NT2/D1 (cell line): ENCODE measurements around the gene HERC3.
A peak's percentile ranks its signal among the peaks of the same experiment; 100 is the strongest.

Experiments
- DNase-seq: peaks from one replicate; pipeline ENCODE4 v3.0.0-alpha.2; 2011; ENCODE audit warnings: low read depth, low spot score
- H3K27me3 ChIP-seq: 2 replicates; pipeline ENCODE4 v1.6.0; 2011; ENCODE audit warnings: mild to moderate bottlenecking; ENCODE audit not compliant: insufficient read length, insufficient read depth
- H3K36me3 ChIP-seq: 2 replicates; pipeline ENCODE4 v1.6.1; 2011; ENCODE audit warnings: mild to moderate bottlenecking, low read length, mixed read lengths; ENCODE audit not compliant: insufficient read depth, insufficient read length
- H3K4me1 ChIP-seq: 2 replicates; pipeline ENCODE4 v1.5.1; 2011; ENCODE audit not compliant: insufficient read depth, insufficient read length
- H3K4me3 ChIP-seq: 2 replicates; pipeline ENCODE4 v1.5.1; 2011; ENCODE audit warnings: low read depth; ENCODE audit not compliant: insufficient read length
- H3K9ac ChIP-seq: 2 replicates; pipeline ENCODE4 v1.6.0; 2011; ENCODE audit warnings: low read depth; ENCODE audit not compliant: insufficient read length
- H3K9me3 ChIP-seq: 2 replicates; pipeline ENCODE4 v1.5.1; 2011; ENCODE audit warnings: mild to moderate bottlenecking, low read length; ENCODE audit not compliant: insufficient read depth
- SUZ12 ChIP-seq: IDR thresholded peaks from 2 replicates; pipeline ENCODE4 v1.6.1; 2011; ENCODE audit not compliant: insufficient read length, insufficient read depth; ENCODE audit errors: extremely low read depth
- YY1 ChIP-seq: IDR thresholded peaks from 2 replicates; pipeline ENCODE4 v1.6.1; 2011; ENCODE audit not compliant: insufficient read length, insufficient read depth
- ZNF274 ChIP-seq: IDR thresholded peaks from 2 replicates; pipeline ENCODE4 v1.6.1; 2011; ENCODE audit warnings: mild to moderate bottlenecking, low read depth, low read length

The HERC3 gene

DNA sequence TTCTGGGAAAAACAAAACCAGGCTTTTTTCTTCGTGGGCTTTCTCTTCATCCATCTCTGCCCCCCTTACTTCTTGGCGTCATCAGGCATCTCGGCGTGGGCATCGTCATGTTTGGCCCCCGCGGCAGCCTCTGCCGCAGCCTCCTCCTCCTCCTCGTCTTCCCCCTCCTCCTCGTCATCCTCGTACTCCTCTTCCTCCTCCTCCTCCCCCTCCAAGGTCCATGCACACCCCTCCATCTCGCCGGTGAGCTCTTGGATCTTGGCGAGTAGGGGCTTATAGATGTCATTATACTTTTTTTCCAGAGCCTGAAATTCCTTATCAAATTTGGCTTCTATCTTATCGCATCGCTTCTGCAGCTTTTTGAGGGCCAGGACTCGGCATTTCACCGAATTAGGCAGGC, 104.9 kb downstream of the HERC3 start:
- H3K4me3 ChIP-seq = peak overlapping the region; percentile 77
- no peak for TF ChIP-seq YY1
- TF ChIP-seq SUZ12 = no peak
- no peak for TF ChIP-seq ZNF274
- H3K27me3 ChIP-seq = peaks cover 21% of the 10 kb centered on the region
- no peaks in the 10 kb centered on the region for H3K36me3 ChIP-seq
- no peaks in the 10 kb centered on the region for H3K4me1 ChIP-seq
- peak overlapping the region; percentile 75 for H3K9ac ChIP-seq
- H3K9me3 ChIP-seq = no peaks in the 10 kb centered on the region
- DNase-seq = no peak

DNA sequence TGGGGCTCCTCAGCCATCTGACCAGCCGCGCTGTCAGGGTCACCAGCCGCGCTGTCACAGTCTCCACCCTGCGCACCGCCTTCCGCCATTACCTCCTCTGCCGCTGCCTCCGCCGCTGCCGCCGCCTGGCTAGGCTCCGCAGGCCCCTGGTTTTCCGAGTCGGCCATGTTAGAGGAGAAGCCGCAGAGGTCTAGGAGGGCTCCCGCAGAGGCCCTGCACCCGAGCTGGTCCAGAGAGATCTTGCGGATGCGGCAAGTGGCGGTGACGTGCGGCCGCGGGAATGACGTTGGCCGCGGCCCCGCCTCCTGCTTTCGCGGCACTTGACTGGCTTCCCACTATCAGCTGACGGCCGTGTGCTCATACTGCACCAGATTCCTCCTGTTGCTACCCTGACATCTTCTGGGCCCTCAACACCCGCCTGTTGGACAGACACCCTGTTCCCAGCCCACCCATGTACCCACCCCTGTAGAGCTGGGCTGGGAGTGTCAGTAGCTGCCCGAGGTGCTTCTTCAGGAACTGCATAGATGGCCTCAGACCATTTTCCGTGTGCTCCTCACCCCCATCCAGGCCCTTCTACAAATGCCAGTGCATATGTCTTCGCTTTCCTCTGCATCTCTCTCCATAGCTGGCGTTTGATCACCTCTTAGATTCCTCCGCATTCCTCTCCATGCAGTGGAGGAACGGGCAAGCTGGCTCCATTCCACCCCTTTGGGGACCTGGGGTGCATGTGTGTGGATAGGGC, 105.5 kb downstream of the HERC3 start, which contains the start of gene NAP1L5:
Gene NAP1L5 (minus strand): TSS at position 242 of the 742 bp plus-strand sequence. CDS start 75 bp downstream, at position 167.
- TF ChIP-seq ZNF274 (no peak), SUZ12 (no peak), YY1 (no peak)
- Histone ChIP-seq H3K9me3 (no peaks in the 10 kb centered on the region), H3K36me3 (no peaks in the 10 kb centered on the region), H3K4me1 (no peaks in the 10 kb centered on the region), H3K27me3 (peaks cover 21% of the 10 kb centered on the region), H3K4me3 (peak within 1 kb of the TSS; percentile 77), H3K9ac (peak within 1 kb of the TSS; percentile 75)
- peak; percentile 38 for DNase-seq

DNA sequence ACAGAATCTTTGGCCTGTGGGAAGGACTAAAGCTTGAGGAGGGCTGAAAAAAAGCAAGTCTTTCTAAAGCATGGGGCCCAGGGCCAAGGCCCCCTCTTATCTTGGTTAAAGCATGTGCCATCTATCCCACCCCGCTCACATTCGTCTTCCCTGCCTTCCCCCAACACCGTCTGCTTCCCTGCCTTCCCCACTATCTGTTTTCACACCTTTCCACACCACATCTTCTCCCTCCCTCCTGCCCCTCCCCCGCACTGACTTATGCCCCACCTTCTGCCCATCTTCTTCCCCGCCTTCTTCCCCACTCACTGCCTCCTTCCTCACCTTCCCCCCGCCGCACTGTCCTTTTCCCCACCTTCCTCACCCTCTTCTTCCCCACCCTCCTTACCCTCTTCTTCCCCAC, 106.2 kb downstream of the HERC3 start:
- no peaks in the 10 kb centered on the region for H3K4me1 ChIP-seq
- H3K4me3 ChIP-seq = no peak overlapping the region
- TF ChIP-seq SUZ12 (no peak), YY1 (no peak), ZNF274 (no peak)
- no peaks in the 10 kb centered on the region for H3K9me3 ChIP-seq
- no peak overlapping the region for H3K9ac ChIP-seq
- H3K27me3 ChIP-seq = peaks cover 21% of the 10 kb centered on the region
- H3K36me3 ChIP-seq = no peaks in the 10 kb centered on the region
- DNase-seq = no peak

DNA sequence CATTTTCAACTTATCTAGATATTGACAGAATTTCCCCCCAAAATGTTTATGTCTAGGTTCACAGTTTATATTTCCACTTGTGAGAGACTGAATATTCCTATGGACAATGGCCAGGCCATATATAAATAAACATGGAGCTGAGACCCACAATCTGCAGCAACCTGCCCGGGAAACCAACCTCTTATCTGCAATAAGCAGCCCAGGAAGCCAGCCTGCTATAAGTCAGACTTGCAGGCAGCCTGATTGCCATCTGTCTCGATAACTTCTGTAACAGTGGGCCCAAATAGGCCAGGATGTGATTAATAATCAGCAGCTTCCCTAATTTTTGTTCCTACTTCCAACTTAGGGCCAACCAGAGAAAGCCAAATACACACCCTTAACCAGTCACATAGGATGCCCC, 110.5 kb downstream of the HERC3 start:
- Histone ChIP-seq H3K9ac (no peak overlapping the region), H3K9me3 (no peaks in the 10 kb centered on the region), H3K4me1 (no peaks in the 10 kb centered on the region), H3K4me3 (no peak overlapping the region), H3K36me3 (no peaks in the 10 kb centered on the region), H3K27me3 (peaks cover 5% of the 10 kb centered on the region)
- TF ChIP-seq ZNF274 (no peak), SUZ12 (no peak), YY1 (no peak)
- DNase-seq = no peak

DNA sequence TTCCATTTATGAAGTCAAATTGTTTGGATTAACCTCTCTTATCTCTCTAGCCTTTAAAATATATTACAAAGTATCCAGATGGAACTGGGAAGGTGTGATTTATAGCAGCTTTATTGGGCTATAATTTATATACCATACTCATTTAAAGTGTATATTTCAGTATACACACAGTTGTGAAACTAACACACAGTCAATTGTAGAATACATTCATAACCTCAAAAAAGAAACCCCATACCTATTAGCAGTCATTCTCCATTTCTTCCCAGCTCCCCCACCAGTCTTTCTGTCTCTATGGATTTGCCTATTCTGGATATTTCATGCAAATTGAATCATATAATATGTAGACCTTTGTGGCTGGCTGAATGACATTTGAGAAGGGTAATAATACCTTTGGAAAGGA, 112.9 kb downstream of the HERC3 start:
- H3K9ac ChIP-seq = no peak overlapping the region
- H3K27me3 ChIP-seq = no peaks in the 10 kb centered on the region

DNA sequence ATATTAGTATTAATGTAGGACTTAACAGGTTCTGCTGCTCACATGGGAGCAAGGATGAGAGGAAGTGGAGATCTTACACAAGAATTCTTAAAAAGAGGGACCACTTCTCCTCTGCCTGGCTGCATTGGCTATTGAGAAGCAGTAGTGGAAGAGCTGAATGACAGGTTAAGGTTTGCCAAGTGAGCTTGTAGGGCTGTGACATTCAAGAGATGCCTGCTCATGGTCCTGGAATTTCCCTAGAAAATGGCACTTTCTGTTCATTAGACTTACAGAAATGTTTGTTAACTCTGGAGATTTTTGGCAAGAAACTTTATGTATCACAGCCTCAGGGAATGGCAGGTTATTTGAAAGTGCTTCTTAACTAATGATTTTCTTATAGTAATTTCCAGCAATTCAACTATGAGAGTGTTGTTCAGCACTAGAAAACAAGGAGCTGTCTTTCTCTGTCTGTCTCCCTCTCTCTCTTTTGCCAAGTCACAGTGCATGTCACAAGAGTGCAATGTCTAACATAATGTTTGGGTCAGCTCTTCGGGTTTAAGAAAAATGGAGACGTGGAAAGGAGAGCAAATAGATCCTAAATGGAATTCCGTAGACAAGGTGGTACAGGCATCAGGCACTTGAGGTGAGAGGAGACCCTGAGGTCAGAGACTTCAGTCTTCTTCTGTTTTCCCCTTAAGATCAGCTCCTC, 113.7 kb downstream of the HERC3 start:
- Histone ChIP-seq H3K27me3 (no peaks in the 10 kb centered on the region), H3K9me3 (no peaks in the 10 kb centered on the region), H3K36me3 (no peaks in the 10 kb centered on the region), H3K4me3 (no peak overlapping the region), H3K9ac (no peak overlapping the region), H3K4me1 (no peaks in the 10 kb centered on the region)
- TF ChIP-seq ZNF274 (no peak), YY1 (no peak), SUZ12 (no peak)
- no peak for DNase-seq

More for the DNA sequence above, 112.9 kb downstream of the HERC3 start:
- TF ChIP-seq YY1 (no peak), SUZ12 (no peak), ZNF274 (no peak)
- no peaks in the 10 kb centered on the region for H3K9me3 ChIP-seq
- DNase-seq = no peak
- H3K36me3 ChIP-seq = no peaks in the 10 kb centered on the region
- no peaks in the 10 kb centered on the region for H3K4me1 ChIP-seq
- no peak overlapping the region for H3K4me3 ChIP-seq

DNA sequence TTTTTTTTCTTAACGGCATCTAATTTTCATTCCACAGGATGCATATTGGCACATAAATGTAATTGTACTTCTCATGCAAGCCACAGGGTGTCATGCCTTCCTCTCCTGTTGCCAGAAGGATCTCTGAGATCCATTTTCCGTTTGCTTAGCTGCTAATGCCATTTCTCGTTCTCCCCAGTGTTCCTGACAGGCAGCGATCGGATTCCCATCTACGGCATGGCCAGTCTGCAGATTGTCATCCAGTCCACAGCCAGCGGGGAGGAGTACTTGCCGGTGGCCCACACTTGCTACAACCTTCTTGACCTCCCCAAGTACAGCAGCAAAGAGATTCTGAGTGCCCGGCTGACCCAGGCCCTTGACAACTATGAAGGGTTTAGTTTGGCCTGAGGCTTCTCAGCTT, 114.3 kb downstream of the HERC3 start:
- DNase-seq = peak; percentile 2
- Histone ChIP-seq H3K9me3 (no peaks in the 10 kb centered on the region), H3K4me1 (no peaks in the 10 kb centered on the region), H3K27me3 (no peaks in the 10 kb centered on the region), H3K36me3 (no peaks in the 10 kb centered on the region), H3K4me3 (no peak overlapping the region), H3K9ac (no peak overlapping the region)
- TF ChIP-seq YY1 = no peak
- TF ChIP-seq SUZ12 = no peak
- no peak for TF ChIP-seq ZNF274
